ENCODE results near the gene FBXW5.

Gene FBXW5

GRCh38 chr9:136960212-136960937 lies 15.8 kb upstream of the FBXW5 start:
- DNase-seq, result no peak

- no peak for DNase-seq
Measured at GRCh38 chr9:136958898-136959850, 14.6 kb upstream of the FBXW5 start.

- DNase-seq, result no peak
Measured at GRCh38 chr9:136958473-136958872, 13.9 kb upstream of the FBXW5 start.

- no peak for DNase-seq
Measured at GRCh38 chr9:136957901-136958300, 13.4 kb upstream of the FBXW5 start.

GRCh38 chr9:136957461-136957860 lies 12.9 kb upstream of the FBXW5 start:
- DNase-seq, result no peak

GRCh38 chr9:136956604-136957003 lies 12.1 kb upstream of the FBXW5 start:
- DNase-seq, result no peak

GRCh38 chr9:136955943-136956335 lies 11.4 kb upstream of the FBXW5 start:
- no peak for DNase-seq

GRCh38 chr9:136955202-136955942 lies 10.8 kb upstream of the FBXW5 start:
- DNase-seq, result no peak

GRCh38 chr9:136954270-136955083 lies 9.9 kb upstream of the FBXW5 start:
- no peak for DNase-seq

GRCh38 chr9:136953771-136954269 lies 9.3 kb upstream of the FBXW5 start:
- DNase-seq, result no peak

- DNase-seq, result no peak
Measured at GRCh38 chr9:136952876-136953770, 8.6 kb upstream of the FBXW5 start.

GRCh38 chr9:136952321-136952850 lies 7.8 kb upstream of the FBXW5 start:
- no peak for DNase-seq

GRCh38 chr9:136951541-136952320 lies 7.2 kb upstream of the FBXW5 start, which contains the start of gene LCN12:
TSS of gene LCN12 (plus strand) at chr9:136952273. CDS start at chr9:136952328, 55 bp downstream.
- no peak for DNase-seq

GRCh38 chr9:136950656-136951276 lies 6.2 kb upstream of the FBXW5 start:
- DNase-seq, result no peak

GRCh38 chr9:136949817-136950655 lies 5.5 kb upstream of the FBXW5 start:
- DNase-seq, result peak; percentile 70

- no peak for DNase-seq
Measured at GRCh38 chr9:136949239-136949816, 4.8 kb upstream of the FBXW5 start.

GRCh38 chr9:136947955-136948510 lies 3.5 kb upstream of the FBXW5 start:
- no peak for DNase-seq
